ENCODE measurements around the gene RNGTT. TPM values are rescaled to one million over a fixed set of nuclear protein-coding genes. Genes with fewer than 3 reads are reported as not detected.

The RNGTT gene
- 17.3 and 18.0 TPM in 2 replicates for total RNA-seq

GRCh38 chr6:88963139-88964090, at the start of gene RNGTT:
RNGTT (minus strand) TSS chr6:88963618; CDS start chr6:88963409, 209 bp downstream.

Other genes starting within 250 kb of the RNGTT start
- 28.5 and 45.7 TPM in 2 replicates for gene PNRC1, start 117.1 kb upstream of the RNGTT start, total RNA-seq
- under 0.01 TPM in 2 replicates for gene SRSF12, start 154.5 kb upstream of the RNGTT start, total RNA-seq
- 4.5 and 4.6 TPM in 2 replicates for gene PM20D2, start 182.4 kb upstream of the RNGTT start, total RNA-seq

Data from aortic smooth muscle cell (primary cell).